Measurements from ENCODE around the gene NOVA1. TPM values are rescaled to one million over a fixed set of nuclear protein-coding genes. Genes with fewer than 3 reads are reported as not detected.

The NOVA1 gene
- polyA plus RNA-seq, 2 of the 4 experiments (the other 2 are of a cell fraction), result 5.1 to 9.8 TPM

DNA sequence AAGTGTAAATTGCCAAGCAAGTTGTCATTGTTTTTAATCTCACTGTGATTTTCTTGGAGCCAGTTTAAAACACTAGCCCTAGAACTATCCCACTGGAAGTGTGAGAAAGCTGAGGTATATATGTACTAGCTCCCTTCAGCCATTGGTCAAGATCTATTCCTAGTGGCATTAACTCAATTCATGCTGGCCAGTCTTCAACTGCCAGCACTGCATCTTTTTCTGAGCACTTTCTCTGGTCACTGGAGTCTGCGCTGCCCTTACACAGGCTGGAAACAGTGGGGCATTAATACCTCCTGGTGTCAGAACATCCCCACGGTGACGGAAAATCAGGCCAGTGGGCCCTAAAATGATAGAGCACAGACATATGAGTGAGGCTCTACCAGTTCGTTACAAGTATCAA is 4.0 kb upstream of the NOVA1 start:
- ATAC-seq (no peak), DNase-seq (ENCODE audit: low read depth in 1 of 2, low spot score in 1 of 2) (no peak), FAIRE-seq (no peak)
- 0 out of 3 replicates have a peak, but pooled peaks cover 4% of the 10 kb centered on the region for H3K4me1 ChIP-seq
- no peak overlapping the region for H3K4me2 ChIP-seq
- H3K4me3 ChIP-seq, result no peak overlapping the region
- ChIA-PET POLR2A (no interaction called here), CTCF (no interaction called here)
- H3K27ac ChIP-seq, result no peak overlapping the region
- TF ChIP-seq HEYL (CRISPR knock-in tag; IDR thresholded peaks at IDR 0.05) (no peak), NFE2L2 (conservative IDR thresholded peaks at IDR 0.05; ENCODE audit: low read length) (no peak)
- TF ChIP-seq, protein P1, sequence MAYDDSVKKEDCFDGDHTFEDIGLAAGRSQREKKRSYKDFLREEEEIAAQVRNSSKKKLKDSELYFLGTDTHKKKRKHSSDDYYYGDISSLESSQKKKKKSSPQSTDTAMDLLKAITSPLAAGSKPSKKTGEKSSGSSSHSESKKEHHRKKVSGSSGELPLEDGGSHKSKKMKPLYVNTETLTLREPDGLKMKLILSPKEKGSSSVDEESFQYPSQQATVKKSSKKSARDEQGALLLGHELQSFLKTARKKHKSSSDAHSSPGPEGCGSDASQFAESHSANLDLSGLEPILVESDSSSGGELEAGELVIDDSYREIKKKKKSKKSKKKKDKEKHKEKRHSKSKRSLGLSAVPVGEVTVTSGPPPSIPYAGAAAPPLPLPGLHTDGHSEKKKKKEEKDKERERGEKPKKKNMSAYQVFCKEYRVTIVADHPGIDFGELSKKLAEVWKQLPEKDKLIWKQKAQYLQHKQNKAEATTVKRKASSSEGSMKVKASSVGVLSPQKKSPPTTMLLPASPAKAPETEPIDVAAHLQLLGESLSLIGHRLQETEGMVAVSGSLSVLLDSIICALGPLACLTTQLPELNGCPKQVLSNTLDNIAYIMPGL (CRISPR knock-in tag; IDR thresholded peaks at IDR 0.05; ENCODE audit: borderline replicate concordance), result no peak
- H3K9me3 ChIP-seq, result no peaks in the 10 kb centered on the region
- 49% methylated on average over 4 of the region's 4 CpGs for WGBS (ENCODE audit: missing lambda C conversion rate)

DNA sequence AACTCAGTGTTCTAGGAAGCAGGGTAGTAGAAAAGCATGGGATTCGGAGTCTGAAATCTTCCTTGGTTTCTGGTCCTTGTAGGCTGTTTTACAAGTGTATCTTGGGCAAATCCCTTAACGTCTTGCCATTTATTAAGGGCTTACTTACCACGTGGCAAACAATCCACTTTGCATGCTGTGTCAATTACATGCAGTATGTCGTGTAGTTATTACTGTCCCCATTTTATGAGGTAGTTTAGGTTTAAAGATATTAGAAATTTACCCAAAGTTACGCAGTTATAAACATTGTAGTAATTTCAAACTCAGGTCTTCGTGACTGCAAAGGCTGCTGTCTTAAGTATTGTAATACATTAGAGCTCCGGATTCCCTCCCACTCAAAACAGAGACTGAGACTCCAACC is 1.5 kb upstream of the NOVA1 start:
- H3K4me1 ChIP-seq, result peaks cover 12% of the 10 kb centered on the region; the same call in 2 of the 3 replicates
- no peak overlapping the region for H3K27ac ChIP-seq
- CTCF ChIA-PET, result interaction anchor here (0.6 to 1.2 kb wide), 3 partner anchors 18 to 403 kb away, joined by 3 read pairs; no protein-coding TSS in a partner anchor
- FAIRE-seq (no peak), DNase-seq (ENCODE audit: low read depth in 1 of 2, low spot score in 1 of 2) (no peak), ATAC-seq (no peak)
- POLR2A ChIA-PET, result no interaction called here
- WGBS (ENCODE audit: missing lambda C conversion rate), result 73% methylated on average over 7 of the region's 7 CpGs
- peak overlapping the region; percentile 72 for H3K4me2 ChIP-seq
- TF ChIP-seq EP300 (IDR thresholded peaks at IDR 0.05), result no peak
- no peak for TF ChIP-seq ELK1 (IDR thresholded peaks at IDR 0.05; ENCODE audit: low read depth, low read length)
- TF ChIP-seq POLR2A (IDR thresholded peaks at IDR 0.05; ENCODE audit: low read length), result no peak
- TF ChIP-seq SREBF2 (IDR thresholded peaks at IDR 0.05), result no peak
- no peak for TF ChIP-seq FOXS1 (CRISPR knock-in tag; IDR thresholded peaks at IDR 0.05)
- no peak for TF ChIP-seq CHD2 (IDR thresholded peaks at IDR 0.05; ENCODE audit: low read length, partially characterized antibody)
- TF ChIP-seq HEYL (CRISPR knock-in tag; IDR thresholded peaks at IDR 0.05), result no peak
- no peak for TF ChIP-seq RCOR1 (IDR thresholded peaks at IDR 0.05; ENCODE audit: low read depth, low read length)
- TF ChIP-seq JUNB (IDR thresholded peaks at IDR 0.05), result no peak
- TF ChIP-seq JUN (IDR thresholded peaks at IDR 0.05), result no peak
- TF ChIP-seq CBX2 (IDR thresholded peaks at IDR 0.05; ENCODE audit: borderline replicate concordance, low read depth), result no peak
- TF ChIP-seq GATA3 (IDR thresholded peaks at IDR 0.05; ENCODE audit: borderline replicate concordance), result no peak
- TF ChIP-seq BHLHE40 (IDR thresholded peaks at IDR 0.05; ENCODE audit: low read depth, low read length), result no peak
- TF ChIP-seq HOXB13 (CRISPR knock-in tag; IDR thresholded peaks at IDR 0.05; ENCODE audit: low read depth), result no peak
- no peak for TF ChIP-seq MAFK (IDR thresholded peaks at IDR 0.05; ENCODE audit: partially characterized antibody)
- no peak overlapping the region; the same call in 2 of the 3 replicates for H3K4me3 ChIP-seq
- H3K9me3 ChIP-seq, result no peaks in the 10 kb centered on the region

- Histone ChIP-seq H3K4me2 (peak overlapping the region; percentile 72), H3K4me1 (peaks cover 12% of the 10 kb centered on the region; the same call in 2 of the 3 replicates), H3K4me3 (peak overlapping the region; percentile 60), H3K9me3 (no peaks in the 10 kb centered on the region), H3K27ac (peak overlapping the region; percentile 89 to 95)
- TF ChIP-seq PBX3 (IDR thresholded peaks at IDR 0.05), result no peak
- TF ChIP-seq MAZ (IDR thresholded peaks at IDR 0.05; ENCODE audit: borderline replicate concordance, low read depth, low read length), result no peak
- no peak for TF ChIP-seq HDAC2 (IDR thresholded peaks at IDR 0.05)
- no peak for TF ChIP-seq ZFP36 (IDR thresholded peaks at IDR 0.05; ENCODE audit: borderline replicate concordance, partially characterized antibody)
- TF ChIP-seq ATOH8 (CRISPR knock-in tag; IDR thresholded peaks at IDR 0.05; ENCODE audit: low read depth), result no peak
- 14% methylated on average over 18 of the region's 18 CpGs for WGBS (ENCODE audit: missing lambda C conversion rate)
- peak in 1 of 2 experiments; percentile 10 for DNase-seq (ENCODE audit: low read depth in 1 of 2, low spot score in 1 of 2)
- CTCF ChIA-PET, result interaction anchor here (0.6 to 1.2 kb wide), 2 partner anchors 385 to 404 kb away, joined by 3 read pairs; no protein-coding TSS in a partner anchor
- POLR2A ChIA-PET, result no interaction called here
- FAIRE-seq, result no peak
- ATAC-seq, result peak; percentile 7 to 8; a peak in 3 of 6 replicates
Measured at GRCh38 chr14:26598672-26599131, 869 bp upstream of the NOVA1 start.
